Activated CD4-positive, alpha-beta T cell treated with anti-CD3 and anti-CD28 coated beads, Interleukin-2, amount 10 ng/mL, durations not matched to agents 24 days and 14 days (primary cell): ENCODE measurements around the gene FAM24A. TPM values are rescaled to one million over a fixed set of nuclear protein-coding genes. Genes with fewer than 3 reads are reported as not detected.
A peak's percentile ranks its signal among the peaks of the same experiment; 100 is the strongest.
"Not testable (repeated sequence)": the region's sequence is repeated elsewhere in the genome, so short reads cannot be mapped to it uniquely, and the experiment has no call there.

ENCODE experiments used
- DNase-seq: peaks from one replicate; pipeline ENCODE4 v3.0.0; 2022
- H3K27ac Mint-ChIP-seq: one replicate; pipeline ENCODE4 v1.8.0; 2022; ENCODE audit warnings: mild to moderate bottlenecking, mixed read lengths
- H3K27me3 Mint-ChIP-seq: one replicate; pipeline ENCODE4 v1.8.0; 2022; ENCODE audit warnings: mixed read lengths
- H3K36me3 Mint-ChIP-seq: one replicate; pipeline ENCODE4 v1.8.0; 2022; ENCODE audit warnings: low read depth, mild to moderate bottlenecking, mixed read lengths
- H3K4me1 Mint-ChIP-seq: one replicate; pipeline ENCODE4 v1.8.0; 2021; ENCODE audit warnings: mixed read lengths
- H3K4me3 Mint-ChIP-seq: one replicate; pipeline ENCODE4 v1.8.0; 2022; ENCODE audit warnings: mild to moderate bottlenecking, moderate library complexity, mixed read lengths
- H3K9me3 Mint-ChIP-seq: one replicate; pipeline ENCODE4 v1.8.0; 2021; ENCODE audit warnings: mixed read lengths
- intact Hi-C: fragments of 100-400 bp; cut with micrococcal nuclease; formaldehyde crosslinking; loops from one replicate; pipeline ENCODE4 v1.15.1; 2023
- total RNA-seq: library from RNA; stranded (reverse); gene quantifications from 2 replicates; pipeline ENCODE4 v1.2.3, GENCODE V29; 2022

FAM24A gene, protein sequence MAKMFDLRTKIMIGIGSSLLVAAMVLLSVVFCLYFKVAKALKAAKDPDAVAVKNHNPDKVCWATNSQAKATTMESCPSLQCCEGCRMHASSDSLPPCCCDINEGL
- not detected in 2 replicates for total RNA-seq

DNA sequence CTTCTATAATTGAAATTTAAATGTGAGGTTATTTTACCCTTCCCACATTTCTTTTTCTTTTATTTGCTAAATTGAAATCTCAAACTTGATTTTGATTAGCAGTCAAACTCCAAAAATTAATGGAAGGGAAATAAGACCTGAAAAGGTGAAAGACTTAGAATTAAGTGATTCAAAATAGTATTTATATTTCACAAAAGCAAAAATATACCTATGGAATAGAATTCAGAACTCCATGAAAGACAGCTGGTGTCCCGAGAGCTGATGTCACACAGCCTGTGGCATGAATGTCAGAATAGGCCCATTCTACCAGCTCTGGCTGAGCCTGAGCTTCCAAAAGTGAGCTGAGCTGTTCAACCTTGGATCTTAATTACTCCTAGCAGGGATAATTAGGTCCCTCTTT is at the start of gene FAM24A:
Gene FAM24A (plus strand): TSS at position 301 of the 400 bp plus-strand sequence. CDS start 1,025 bp downstream, outside the sequence.
- no peaks in the 10 kb centered on the region for H3K4me1 Mint-ChIP-seq
- no peak within 1 kb of the TSS for H3K27ac Mint-ChIP-seq
- no peak for DNase-seq
- H3K9me3 Mint-ChIP-seq = peaks cover 9% of the 10 kb centered on the region
- intact Hi-C loops = no loop called here
- peaks cover 2% of the 10 kb centered on the region for H3K27me3 Mint-ChIP-seq
- H3K4me3 Mint-ChIP-seq = no peak within 1 kb of the TSS
- no peaks in the 10 kb centered on the region for H3K36me3 Mint-ChIP-seq

GRCh38 chr10:122861711-122862161 is 48.7 kb upstream of the FAM24A start:
- no peaks in the 10 kb centered on the region for H3K27me3 Mint-ChIP-seq
- no peak overlapping the region for H3K4me3 Mint-ChIP-seq
- DNase-seq = no peak
- peaks cover 7% of the 10 kb centered on the region for H3K4me1 Mint-ChIP-seq
- H3K9me3 Mint-ChIP-seq = no peaks in the 10 kb centered on the region
- no peak overlapping the region for H3K27ac Mint-ChIP-seq
- intact Hi-C loops = no loop called here
- H3K36me3 Mint-ChIP-seq = peaks cover 17% of the 10 kb centered on the region

GRCh38 chr10:122863216-122864193 is 46.9 kb upstream of the FAM24A start:
- Mint-ChIP-seq H3K36me3 (peaks cover 18% of the 10 kb centered on the region), H3K4me3 (no peak overlapping the region), H3K4me1 (peaks cover 5% of the 10 kb centered on the region), H3K27ac (no peak overlapping the region), H3K27me3 (no peaks in the 10 kb centered on the region), H3K9me3 (no peaks in the 10 kb centered on the region)
- DNase-seq = no peak
- intact Hi-C loops = no loop called here

DNA sequence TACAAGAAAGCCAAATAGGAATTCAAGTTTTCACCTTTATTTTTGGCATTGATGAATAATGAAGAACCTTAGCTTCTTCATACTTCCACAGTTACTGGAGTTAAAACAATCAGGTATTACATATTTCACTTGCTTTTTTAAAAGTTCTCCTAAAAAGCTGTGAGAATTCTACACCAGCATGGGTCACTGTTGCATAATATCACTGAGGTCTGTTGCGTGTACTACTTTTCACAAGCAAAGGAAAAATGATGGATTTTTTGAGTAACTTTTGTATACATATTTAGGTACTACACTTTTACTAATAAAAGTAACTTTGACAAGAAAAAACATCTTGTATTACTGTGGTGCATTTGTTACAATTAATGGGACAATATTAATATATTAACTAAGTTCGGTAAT is 46.2 kb upstream of the FAM24A start:
- no peak overlapping the region for H3K4me3 Mint-ChIP-seq

DNA sequence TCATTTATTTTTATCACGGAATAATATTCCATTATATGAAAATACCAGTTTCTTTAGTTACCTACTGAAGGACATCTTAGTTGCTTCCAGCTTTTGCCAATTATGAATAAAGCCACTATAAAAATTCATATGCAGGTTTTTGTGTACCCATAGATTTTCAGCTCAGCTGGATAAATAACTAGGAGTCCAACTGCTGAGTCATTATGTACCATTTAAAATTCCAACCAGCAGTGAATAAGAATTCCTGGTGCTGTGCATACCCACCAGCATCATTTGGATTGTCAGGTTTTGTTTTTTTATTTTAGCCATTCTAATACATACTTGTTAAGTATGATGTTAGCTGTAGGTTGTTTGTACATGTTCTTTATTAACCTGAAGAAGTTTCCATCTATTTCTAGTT is 45.5 kb upstream of the FAM24A start:
- Mint-ChIP-seq H3K36me3 (peaks cover 23% of the 10 kb centered on the region), H3K27me3 (no peaks in the 10 kb centered on the region), H3K4me1 (peaks cover 8% of the 10 kb centered on the region), H3K4me3 (no peak overlapping the region), H3K27ac (no peak overlapping the region), H3K9me3 (no peaks in the 10 kb centered on the region)
- intact Hi-C loops = no loop called here
- DNase-seq = no peak

More for the DNA sequence above, 46.2 kb upstream of the FAM24A start:
- Mint-ChIP-seq H3K27ac (no peak overlapping the region), H3K4me1 (peaks cover 5% of the 10 kb centered on the region), H3K27me3 (no peaks in the 10 kb centered on the region), H3K36me3 (peaks cover 16% of the 10 kb centered on the region), H3K9me3 (no peaks in the 10 kb centered on the region)
- DNase-seq = no peak
- intact Hi-C loops = no loop called here

GRCh38 chr10:122866757-122867482 is 43.5 kb upstream of the FAM24A start:
- H3K27ac Mint-ChIP-seq, H3K27me3 Mint-ChIP-seq, H3K9me3 Mint-ChIP-seq, H3K4me3 Mint-ChIP-seq, H3K4me1 Mint-ChIP-seq, DNase-seq, intact Hi-C loops: not testable (repeated sequence)
- peaks cover 33% of the 10 kb centered on the region for H3K36me3 Mint-ChIP-seq

GRCh38 chr10:122868768-122869167 is 41.6 kb upstream of the FAM24A start:
- intact Hi-C loops, H3K27ac Mint-ChIP-seq, H3K27me3 Mint-ChIP-seq, H3K4me1 Mint-ChIP-seq, DNase-seq, H3K9me3 Mint-ChIP-seq, H3K4me3 Mint-ChIP-seq: not testable (repeated sequence)
- H3K36me3 Mint-ChIP-seq = peaks cover 43% of the 10 kb centered on the region

- DNase-seq, H3K27me3 Mint-ChIP-seq, H3K4me3 Mint-ChIP-seq, H3K27ac Mint-ChIP-seq: not testable (repeated sequence)
- intact Hi-C loops = loop anchor here (10.0 kb wide), 1 partner anchor 497 kb away; the partner anchor contains the start of gene PLEKHA1
- Mint-ChIP-seq H3K36me3 (peaks cover 65% of the 10 kb centered on the region), H3K4me1 (peaks cover 15% of the 10 kb centered on the region), H3K9me3 (peaks cover 15% of the 10 kb centered on the region)
Observed at GRCh38 chr10:122871947-122872346, 38.5 kb upstream of the FAM24A start.

GRCh38 chr10:122875843-122876466 is 34.5 kb upstream of the FAM24A start:
- Mint-ChIP-seq H3K9me3 (peaks cover 15% of the 10 kb centered on the region), H3K27me3 (no peaks in the 10 kb centered on the region), H3K4me1 (peaks cover 41% of the 10 kb centered on the region), H3K36me3 (peaks cover 60% of the 10 kb centered on the region), H3K4me3 (no peak overlapping the region), H3K27ac (no peak overlapping the region)
- DNase-seq = no peak
- intact Hi-C loops = loop anchor here (10.0 kb wide), 1 partner anchor 501 kb away; the partner anchor contains the start of gene PLEKHA1

DNA sequence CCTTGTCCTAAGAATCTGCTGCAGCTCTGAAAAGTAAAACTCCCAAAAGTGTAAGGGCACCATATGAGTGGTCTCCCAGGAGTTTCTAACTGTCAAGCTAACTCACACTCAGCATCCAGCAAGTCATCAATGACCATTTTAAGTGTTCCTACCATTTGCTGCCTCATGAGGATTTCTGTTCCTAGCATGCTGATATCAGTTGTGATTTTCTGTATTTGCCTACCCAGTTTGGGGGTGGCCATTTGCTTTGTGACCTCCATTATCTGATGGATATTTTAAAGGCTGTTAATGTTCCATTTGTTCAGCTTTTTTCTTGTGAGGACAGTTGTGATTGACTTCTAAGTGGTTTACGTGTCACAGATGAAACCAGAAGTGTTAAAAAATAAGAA is 33.9 kb upstream of the FAM24A start:
- H3K27ac Mint-ChIP-seq = no peak overlapping the region
- H3K27me3 Mint-ChIP-seq = no peaks in the 10 kb centered on the region
- no peak for DNase-seq
- H3K4me1 Mint-ChIP-seq = peaks cover 43% of the 10 kb centered on the region
- H3K4me3 Mint-ChIP-seq = no peak overlapping the region
- peaks cover 15% of the 10 kb centered on the region for H3K9me3 Mint-ChIP-seq
- peaks cover 60% of the 10 kb centered on the region for H3K36me3 Mint-ChIP-seq
- intact Hi-C loops = loop anchor here (10.0 kb wide), 1 partner anchor 502 kb away; the partner anchor contains the start of gene PLEKHA1

DNA sequence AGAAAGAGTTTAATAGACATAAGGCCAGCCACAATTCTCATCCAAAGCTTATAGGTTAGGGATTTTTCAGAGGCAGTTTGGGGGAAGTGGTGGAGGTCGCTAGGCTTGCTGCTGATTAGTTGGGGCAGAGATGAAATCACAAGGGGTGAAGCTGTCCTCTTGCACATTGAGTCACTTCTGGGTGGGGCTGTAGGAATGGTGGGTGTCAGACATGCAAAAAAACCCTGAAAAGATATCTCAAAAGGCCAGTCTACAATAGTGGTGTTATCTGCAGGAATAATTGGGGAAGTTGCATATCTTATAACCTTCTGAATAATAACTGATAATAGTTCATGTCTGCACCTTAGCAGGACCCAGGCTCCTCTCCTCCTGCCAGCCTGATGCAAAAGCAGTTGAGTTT is 33.1 kb upstream of the FAM24A start:
- no peak for DNase-seq
- intact Hi-C loops = loop anchor here (10.0 kb wide), 1 partner anchor 502 kb away; the partner anchor contains the start of gene PLEKHA1
- Mint-ChIP-seq H3K27ac (no peak overlapping the region), H3K36me3 (peaks cover 55% of the 10 kb centered on the region), H3K27me3 (no peaks in the 10 kb centered on the region), H3K9me3 (peaks cover 15% of the 10 kb centered on the region), H3K4me1 (peaks cover 43% of the 10 kb centered on the region), H3K4me3 (peak overlapping the region; percentile 98)

- Mint-ChIP-seq H3K4me1 (peaks cover 42% of the 10 kb centered on the region), H3K27ac (peak overlapping the region; percentile 96), H3K36me3 (peaks cover 50% of the 10 kb centered on the region), H3K4me3 (peak overlapping the region; percentile 98), H3K27me3 (no peaks in the 10 kb centered on the region), H3K9me3 (peaks cover 11% of the 10 kb centered on the region)
- intact Hi-C loops = loop anchor here (1.0 to 10.0 kb wide), 5 partner anchors 75 to 504 kb away; partner anchors contain the start of genes BUB3, C10orf88, IKZF5 and PLEKHA1
- no peak for DNase-seq
Observed at GRCh38 chr10:122878799-122879338, 31.5 kb upstream of the FAM24A start.
